HG02678 (cell line): ENCODE data around the gene TYRO3.
"Not testable (repeated sequence)": the region's sequence is repeated elsewhere in the genome, so short reads cannot be mapped to it uniquely, and the experiment has no call there.

Experiments used
- ATAC-seq: cut with Tn5 transposase; IDR thresholded peaks from one replicate; pipeline ENCODE4 v1.9.1; 2021; ENCODE audit warnings: mild to moderate bottlenecking, moderate library complexity; ENCODE audit not compliant: unreplicated experiment

The TYRO3 gene

GRCh38 chr15:41553731-41554130 lies 5.3 kb upstream of the TYRO3 start:
- ATAC-seq = no peak

DNA sequence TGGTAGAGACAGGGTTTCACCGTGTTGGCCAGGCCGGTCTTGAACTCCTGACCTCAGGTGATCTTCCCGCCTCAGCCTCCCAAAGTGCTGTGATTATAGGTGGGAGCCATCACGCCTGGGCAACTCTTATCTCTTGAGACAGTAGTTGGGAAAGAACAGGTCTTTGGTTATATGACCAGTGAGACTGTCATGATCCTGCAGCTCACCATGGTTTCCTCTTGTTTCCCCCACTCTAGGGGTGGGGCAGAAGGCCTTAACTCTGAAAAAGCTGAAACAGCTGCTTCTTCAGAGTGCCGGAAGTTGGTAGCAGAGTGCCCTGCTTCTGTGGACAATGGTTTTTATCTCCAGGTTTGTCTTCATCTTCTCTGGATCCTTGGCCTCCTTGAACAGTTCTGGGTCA lies 4.7 kb upstream of the TYRO3 start:
- no peak for ATAC-seq

DNA sequence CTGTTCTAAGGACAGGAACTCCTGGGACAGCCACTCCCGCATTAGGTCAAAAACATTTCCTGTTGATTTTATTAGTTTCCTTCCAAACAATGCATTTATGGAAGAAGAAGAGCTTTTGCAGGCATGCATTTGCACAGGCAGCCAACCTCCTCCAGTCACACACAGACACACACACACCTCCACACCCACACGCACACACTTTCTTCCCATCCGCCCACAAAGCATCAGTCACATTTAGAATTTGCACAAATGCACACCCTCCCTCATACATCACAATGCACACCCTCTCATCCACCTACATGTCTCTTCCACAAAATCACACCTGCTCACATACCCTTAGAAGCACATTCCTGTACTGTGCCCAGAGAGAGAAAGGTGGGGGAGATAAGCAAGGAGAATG lies 4.1 kb upstream of the TYRO3 start:
- no peak for ATAC-seq

GRCh38 chr15:41556677-41557076 lies 2.3 kb upstream of the TYRO3 start:
- ATAC-seq = no peak

DNA sequence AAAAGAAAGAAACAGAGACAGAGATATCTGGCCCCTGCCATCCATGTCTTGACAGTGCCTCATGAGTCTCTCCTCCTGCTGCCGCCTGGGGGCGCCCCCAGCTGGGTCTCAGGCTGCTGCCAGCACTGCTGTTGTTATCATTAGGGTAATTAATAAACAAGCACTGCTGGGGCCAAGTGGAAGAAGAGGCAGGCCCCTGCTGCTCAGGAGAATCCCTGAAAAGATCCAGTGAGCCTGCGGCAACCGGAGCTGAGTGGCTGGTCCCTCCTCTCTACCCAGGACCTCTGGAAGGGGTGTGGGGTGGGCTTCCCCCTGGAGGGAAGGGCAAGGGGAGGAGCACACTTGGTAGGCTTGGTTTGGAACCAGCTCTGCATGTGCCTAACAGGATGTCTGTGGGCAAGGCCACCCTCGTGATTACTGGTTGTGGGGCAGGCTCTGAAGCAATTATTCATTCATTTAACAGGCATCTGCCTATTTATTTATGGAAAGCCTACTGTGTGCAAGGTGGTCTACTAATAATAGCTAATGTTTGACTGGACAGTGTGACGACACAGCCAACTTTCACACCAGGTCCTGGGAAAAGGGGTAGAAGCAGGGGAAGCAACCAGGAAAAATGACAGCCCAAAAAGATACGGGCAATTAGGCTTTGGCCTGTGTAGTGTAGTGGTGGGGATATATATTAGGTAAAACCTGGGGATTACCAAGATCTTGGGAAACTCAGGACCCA lies 1.2 kb upstream of the TYRO3 start:
- peak; percentile 40 for ATAC-seq

GRCh38 chr15:41559239-41559782 lies 299 bp downstream of the TYRO3 start:
- no peak for ATAC-seq

DNA sequence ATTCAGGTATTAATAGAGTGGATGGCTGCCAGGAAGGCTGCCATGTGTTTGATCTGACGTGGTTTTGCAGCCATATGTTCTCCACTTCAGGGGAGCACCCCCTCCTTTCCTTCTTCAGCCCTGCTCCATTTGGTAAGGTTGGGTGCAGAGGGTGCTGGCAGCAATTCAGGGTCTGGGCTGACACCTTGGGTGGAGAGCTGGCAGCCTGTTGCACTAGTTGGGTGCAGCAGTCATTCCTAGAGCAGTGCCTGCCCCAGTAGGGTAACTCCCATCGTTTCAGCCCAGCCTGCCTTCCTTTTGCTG lies 1.5 kb downstream of the TYRO3 start:
- no peak for ATAC-seq

DNA sequence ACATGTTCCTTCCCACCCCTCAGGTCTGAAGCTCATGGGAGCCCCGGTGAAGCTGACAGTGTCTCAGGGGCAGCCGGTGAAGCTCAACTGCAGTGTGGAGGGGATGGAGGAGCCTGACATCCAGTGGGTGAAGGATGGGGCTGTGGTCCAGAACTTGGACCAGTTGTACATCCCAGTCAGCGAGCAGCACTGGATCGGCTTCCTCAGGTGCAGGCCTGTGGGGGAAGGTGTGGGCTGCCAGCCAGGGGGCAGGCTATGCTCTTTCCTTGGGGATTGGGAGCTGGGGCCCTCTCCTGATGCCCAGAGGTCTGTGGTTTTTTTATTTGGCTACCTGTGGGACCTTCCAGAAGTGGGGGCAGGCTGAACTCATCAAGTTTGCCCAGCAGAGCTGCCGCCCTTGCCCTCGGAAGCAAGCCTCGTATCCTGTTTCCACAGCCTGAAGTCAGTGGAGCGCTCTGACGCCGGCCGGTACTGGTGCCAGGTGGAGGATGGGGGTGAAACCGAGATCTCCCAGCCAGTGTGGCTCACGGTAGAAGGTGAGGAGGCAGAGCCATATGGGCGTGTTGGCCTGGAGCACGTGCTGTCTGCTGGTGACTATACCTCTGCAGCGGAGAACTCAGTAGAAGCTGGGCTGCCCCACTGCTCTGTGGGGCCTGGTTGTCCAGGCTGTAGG lies 2.2 kb downstream of the TYRO3 start:
- no peak for ATAC-seq

DNA sequence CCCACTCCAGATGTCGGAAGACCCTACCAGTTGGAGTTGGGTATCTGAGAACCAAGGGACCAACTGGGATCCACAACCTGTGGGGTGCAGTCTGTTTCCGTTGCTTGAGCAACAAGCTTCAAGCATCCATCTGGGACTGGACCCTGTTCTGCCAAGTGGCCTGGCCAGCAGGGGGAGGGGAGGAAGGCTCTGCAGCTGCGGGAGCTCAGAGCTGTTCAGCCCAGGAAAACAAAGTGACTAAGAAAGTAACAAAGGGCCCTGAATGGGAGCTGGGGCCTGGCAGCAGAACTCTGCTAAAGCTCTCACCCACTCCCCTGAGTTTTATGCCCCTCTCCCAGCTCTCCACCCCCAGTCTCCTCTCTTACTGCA lies 2.7 kb downstream of the TYRO3 start:
- no peak for ATAC-seq

DNA sequence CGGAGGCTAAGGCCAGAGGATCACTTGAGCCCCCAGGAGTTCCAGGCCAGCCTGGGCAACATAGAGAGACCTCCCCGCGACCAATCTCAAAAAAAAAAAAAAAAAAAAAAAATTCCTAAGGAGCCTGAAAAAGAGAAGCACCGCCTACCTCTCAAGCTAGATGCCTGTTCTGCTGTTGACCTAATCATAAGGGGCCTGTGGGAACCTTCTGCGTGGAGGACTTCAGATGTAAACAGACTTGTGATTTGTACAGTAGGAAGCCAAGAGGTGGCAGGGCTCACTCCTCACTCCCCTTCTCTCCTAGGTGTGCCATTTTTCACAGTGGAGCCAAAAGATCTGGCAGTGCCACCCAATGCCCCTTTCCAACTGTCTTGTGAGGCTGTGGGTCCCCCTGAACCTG lies 3.2 kb downstream of the TYRO3 start:
- no peak for ATAC-seq

- ATAC-seq = no peak
Measured at GRCh38 chr15:41562784-41563198, 3.8 kb downstream of the TYRO3 start.

DNA sequence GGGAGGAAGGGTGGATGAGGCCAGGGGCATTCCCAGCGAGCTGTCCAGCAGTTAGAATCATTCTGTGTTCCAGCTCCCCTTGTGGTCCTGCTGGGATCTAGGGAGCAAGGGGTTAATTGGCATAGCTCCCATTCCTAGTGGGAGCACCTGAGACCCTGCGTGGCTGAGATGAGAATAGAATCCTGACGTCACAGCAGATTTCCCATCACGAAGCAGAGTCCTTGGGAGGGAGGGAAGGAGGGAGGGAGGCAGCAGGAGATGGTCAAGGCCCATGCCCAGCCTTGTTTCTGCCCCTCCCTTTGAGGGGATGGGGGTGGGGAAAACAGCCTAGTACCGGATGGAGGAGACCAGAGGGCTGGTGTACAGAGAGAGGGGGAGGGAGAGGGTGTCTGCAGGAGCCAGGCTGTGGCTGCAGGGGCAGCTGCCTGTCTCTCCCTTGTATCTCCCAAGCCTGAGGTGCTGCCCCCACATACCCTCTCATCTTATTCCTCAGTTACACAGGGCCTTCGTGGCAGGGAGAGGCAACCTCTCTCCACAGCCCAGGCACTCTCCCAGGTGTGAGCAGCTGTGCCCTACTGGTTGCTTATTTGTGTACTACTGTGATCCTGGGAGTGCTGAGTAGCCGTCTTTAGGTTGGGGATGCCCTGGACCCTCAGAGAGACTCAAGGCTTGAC lies 5.4 kb downstream of the TYRO3 start:
- no peak for ATAC-seq

DNA sequence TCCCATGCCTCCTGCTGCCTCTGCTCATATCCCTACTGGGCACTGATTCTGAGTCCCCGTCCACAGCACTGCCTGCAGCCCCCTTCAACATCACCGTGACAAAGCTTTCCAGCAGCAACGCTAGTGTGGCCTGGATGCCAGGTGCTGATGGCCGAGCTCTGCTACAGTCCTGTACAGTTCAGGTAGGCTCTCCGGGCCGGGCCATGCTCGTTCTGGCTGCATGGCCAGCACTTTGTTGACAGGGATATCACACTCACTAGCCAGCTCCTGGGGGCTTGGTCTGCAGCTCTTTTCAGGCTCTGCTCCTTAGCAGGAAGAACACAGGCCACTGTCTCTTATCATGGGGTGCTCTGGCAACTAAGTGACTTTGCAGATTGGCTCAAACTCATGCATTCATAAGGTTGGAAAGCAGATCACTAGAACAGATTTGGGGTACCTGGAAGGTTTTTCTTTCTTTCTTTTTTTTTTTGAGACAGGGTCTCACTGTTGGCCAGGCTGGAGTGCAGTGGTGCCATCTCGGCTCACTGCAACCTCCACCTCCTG lies 6.0 kb downstream of the TYRO3 start:
- no peak for ATAC-seq

DNA sequence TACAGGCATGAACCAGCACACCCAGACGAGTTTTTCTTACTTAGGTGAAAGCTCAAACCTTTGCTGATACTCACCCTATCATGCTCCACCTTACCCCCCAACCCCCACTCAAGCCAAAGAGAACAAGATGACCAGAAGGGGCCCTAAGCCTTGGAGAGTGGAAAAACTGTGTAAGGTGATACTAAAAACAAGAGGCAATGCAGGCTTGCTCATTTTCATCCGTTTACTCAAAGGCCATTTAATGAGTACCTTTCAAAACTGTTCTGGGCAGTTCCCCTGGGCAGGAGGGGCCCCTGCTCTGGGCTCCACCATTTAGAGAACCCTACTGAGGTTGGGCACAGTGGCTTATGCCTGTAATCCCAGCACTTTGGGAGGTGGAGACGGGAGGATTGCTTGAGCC lies 6.7 kb downstream of the TYRO3 start:
- no peak for ATAC-seq

DNA sequence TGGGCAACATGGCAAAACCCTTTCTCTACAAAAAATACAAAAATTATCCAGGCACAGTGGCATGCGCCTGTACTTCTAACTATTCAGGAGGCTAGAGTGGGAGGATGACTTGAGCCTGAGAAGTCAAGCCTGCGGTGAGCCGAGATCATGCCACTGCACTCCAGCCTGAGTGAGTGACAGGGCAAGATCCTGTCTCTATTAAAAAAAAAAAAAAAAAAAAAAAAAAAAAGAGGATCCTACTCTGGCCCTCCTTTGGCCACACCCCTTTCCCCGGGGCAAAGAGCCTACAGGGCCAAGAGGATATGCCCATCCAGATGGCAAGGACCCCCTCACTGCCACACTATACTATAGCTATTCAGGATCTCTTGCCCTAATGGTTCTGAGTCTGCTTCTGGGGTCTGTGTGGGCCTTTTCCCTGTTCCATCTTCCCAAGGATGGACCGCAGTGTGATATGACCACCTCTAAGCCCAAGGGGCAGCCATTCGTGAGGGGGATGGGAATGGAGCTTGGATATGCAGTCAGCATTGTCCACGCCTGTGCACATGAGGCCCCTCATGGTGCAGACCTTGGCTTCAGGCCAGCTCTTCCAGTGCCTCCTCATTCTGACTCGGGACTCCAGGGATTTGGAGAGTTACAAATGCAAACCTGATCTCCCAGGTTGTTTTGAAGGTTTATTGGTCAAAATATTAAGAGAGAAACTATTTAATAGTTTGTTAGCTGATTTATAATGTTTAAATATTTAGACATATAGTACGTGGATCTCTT lies 7.3 kb downstream of the TYRO3 start:
- ATAC-seq = no peak

DNA sequence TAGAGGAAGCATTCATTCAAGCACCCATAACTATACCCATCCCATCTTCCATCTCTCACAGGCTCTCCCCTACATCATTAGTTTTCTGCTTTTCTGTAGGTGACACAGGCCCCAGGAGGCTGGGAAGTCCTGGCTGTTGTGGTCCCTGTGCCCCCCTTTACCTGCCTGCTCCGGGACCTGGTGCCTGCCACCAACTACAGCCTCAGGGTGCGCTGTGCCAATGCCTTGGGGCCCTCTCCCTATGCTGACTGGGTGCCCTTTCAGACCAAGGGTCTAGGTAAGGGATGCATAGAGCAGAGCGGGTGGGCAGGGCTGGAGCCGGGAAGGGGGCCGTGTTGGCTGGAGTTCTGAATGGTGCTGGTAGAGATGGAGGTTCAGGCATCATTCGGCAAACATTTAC lies 8.2 kb downstream of the TYRO3 start:
- no peak for ATAC-seq

DNA sequence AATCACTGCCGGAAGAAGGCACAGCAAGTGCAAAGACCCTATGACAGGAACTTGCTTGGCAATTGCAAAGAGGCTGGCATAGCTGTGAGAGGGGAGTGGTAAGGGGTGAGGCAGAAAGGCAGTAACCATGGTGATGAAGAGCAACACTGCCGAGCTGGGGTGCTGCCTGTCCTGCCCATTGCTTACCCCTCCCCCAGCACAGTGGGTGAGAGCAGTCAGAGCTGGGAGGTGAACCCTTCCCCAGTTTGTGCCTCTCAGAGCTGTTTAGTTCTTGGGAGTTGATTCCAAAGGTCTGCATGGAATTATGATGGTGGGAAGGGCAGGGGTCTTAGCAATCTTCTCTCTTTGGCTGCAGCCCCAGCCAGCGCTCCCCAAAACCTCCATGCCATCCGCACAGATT lies 8.8 kb downstream of the TYRO3 start:
- ATAC-seq = no peak

- no peak for ATAC-seq
Measured at GRCh38 chr15:41568350-41569017, 9.5 kb downstream of the TYRO3 start.

DNA sequence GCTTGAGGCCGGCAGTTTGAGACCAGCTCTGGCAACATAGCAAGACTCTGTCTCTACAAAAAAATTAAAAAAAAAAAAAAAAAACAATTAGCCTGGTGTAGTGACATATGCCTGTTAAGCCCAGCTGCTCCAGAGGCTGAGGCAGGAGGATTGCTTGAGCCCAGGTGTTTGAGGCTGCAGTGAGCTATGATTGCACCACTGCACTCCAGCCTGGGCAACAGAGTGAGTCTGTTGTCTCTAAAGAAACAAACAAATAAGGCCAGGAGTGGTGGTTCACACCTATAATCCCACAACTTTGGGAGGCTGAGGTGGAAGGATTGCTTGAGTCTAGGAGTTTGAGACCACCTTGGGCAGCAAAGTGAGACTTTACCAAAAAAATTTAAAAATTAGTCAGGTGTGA lies 10.2 kb downstream of the TYRO3 start:
- ATAC-seq = not testable (repeated sequence)

GRCh38 chr15:41570764-41571163 lies 11.8 kb downstream of the TYRO3 start:
- ATAC-seq = no peak

- no peak for ATAC-seq
Measured at GRCh38 chr15:41571948-41572347, 12.9 kb downstream of the TYRO3 start.
